SK-N-SH (cell line): ENCODE results near the gene FOXD4.
"Not testable (repeated sequence)": the region's sequence is repeated elsewhere in the genome, so short reads cannot be mapped to it uniquely, and the experiment has no call there.

Experiments used
- CTCF ChIP-seq: fragments of 200-600 bp; sonication (generic); IDR thresholded peaks from 2 replicates; pipeline ENCODE4 v1.6.1; 2017; ENCODE audit warnings: antibody characterized with exemption, mild to moderate bottlenecking, moderate library complexity
- EP300 ChIP-seq, 2 experiments: IDR thresholded peaks; 2 replicates each; pipeline versions ENCODE4 v1.4.0 to v1.6.1; 2012; ENCODE audit warnings: borderline replicate concordance in 1 of 2, low read depth in 1 of 2, low read length in 1 of 2
- JUND ChIP-seq: IDR thresholded peaks from 2 replicates; pipeline ENCODE4 v1.4.0; 2012
- NFIC ChIP-seq: IDR thresholded peaks from 2 replicates; pipeline ENCODE4 v1.4.0; 2012; ENCODE audit warnings: borderline replicate concordance
- PBX3 ChIP-seq: IDR thresholded peaks from 2 replicates; pipeline ENCODE4; 2012
- POLR2AphosphoS5 ChIP-seq: IDR thresholded peaks from 2 replicates; pipeline ENCODE4 v1.6.1; 2012; ENCODE audit warnings: low read depth, low read length
- RAD21 ChIP-seq: IDR thresholded peaks from 2 replicates; pipeline ENCODE4 v1.6.1; 2012; ENCODE audit warnings: mild to moderate bottlenecking, low read length
- RCOR1 ChIP-seq: fragments of 150-350 bp; IDR thresholded peaks from 2 replicates; pipeline ENCODE4 v1.6.1; 2017; ENCODE audit warnings: antibody characterized with exemption, low read length
- ZBTB33 ChIP-seq: IDR thresholded peaks from 2 replicates; pipeline ENCODE4 v1.4.0; 2012; ENCODE audit warnings: low read depth, borderline replicate concordance

- not testable (repeated sequence) for TF ChIP-seq CTCF; EP300 (IDR thresholded peaks at IDR 0.05; ENCODE audit: borderline replicate concordance in 1 of 2, low read depth in 1 of 2, low read length in 1 of 2); RAD21; ZBTB33; RCOR1; NFIC; POLR2AphosphoS5; PBX3; JUND
Measured at GRCh38 chr9:94323-94722, 23.9 kb downstream of the FOXD4 start.
